ENCODE measurements around the gene FMR1NB.

DNA sequence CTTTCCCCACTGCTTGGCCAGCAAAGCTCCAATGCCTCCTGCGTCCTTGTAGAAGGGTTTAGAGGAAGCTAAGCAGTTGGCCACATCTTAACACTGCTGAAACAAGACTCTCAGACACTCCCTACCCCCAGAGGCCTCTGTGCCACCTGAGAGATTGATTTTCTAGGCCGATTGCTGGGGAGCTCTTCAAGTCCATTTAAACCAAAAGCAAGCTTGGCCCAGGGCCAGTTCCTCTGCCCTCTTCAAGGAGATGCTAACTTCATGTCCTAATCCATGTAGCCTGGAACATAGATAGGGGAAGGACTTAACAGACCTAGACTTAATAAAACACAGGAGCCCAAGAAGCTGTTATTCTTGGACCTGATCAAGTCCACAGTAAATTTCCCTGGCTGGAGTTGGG, 27.2 kb upstream of the FMR1NB start:
- TF ChIP-seq, protein P1, sequence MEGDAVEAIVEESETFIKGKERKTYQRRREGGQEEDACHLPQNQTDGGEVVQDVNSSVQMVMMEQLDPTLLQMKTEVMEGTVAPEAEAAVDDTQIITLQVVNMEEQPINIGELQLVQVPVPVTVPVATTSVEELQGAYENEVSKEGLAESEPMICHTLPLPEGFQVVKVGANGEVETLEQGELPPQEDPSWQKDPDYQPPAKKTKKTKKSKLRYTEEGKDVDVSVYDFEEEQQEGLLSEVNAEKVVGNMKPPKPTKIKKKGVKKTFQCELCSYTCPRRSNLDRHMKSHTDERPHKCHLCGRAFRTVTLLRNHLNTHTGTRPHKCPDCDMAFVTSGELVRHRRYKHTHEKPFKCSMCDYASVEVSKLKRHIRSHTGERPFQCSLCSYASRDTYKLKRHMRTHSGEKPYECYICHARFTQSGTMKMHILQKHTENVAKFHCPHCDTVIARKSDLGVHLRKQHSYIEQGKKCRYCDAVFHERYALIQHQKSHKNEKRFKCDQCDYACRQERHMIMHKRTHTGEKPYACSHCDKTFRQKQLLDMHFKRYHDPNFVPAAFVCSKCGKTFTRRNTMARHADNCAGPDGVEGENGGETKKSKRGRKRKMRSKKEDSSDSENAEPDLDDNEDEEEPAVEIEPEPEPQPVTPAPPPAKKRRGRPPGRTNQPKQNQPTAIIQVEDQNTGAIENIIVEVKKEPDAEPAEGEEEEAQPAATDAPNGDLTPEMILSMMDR (conservative IDR thresholded peaks at IDR 0.05; ENCODE audit: low read depth, low read length): no peak
- TF ChIP-seq POLR2A (IDR thresholded peaks at IDR 0.05; ENCODE audit: low read depth, low read length): no peak
- TF ChIP-seq NFE2L2 (IDR thresholded peaks at IDR 0.05; ENCODE audit: low read depth, low read length): no peak
- no peak for TF ChIP-seq ELK1 (IDR thresholded peaks at IDR 0.05; ENCODE audit: borderline replicate concordance, low read depth, low read length)
- no peak for TF ChIP-seq USF2 (IDR thresholded peaks at IDR 0.05; ENCODE audit: low read depth, low read length)
- no peak for TF ChIP-seq MAFK (IDR thresholded peaks at IDR 0.05; ENCODE audit: low read depth, low read length)
- no peak for TF ChIP-seq CEBPB (IDR thresholded peaks at IDR 0.05; ENCODE audit: low read depth, low read length)
- TF ChIP-seq MAZ (IDR thresholded peaks at IDR 0.05; ENCODE audit: borderline replicate concordance, low read depth, low read length): no peak

Data from IMR-90 (cell line).